RPMI8226 (cell line): Measurements from ENCODE around the gene DDAH1.

Source experiments
- DNase-seq: peaks from one replicate; pipeline ENCODE4 v3.0.0-alpha.2; 2015

DDAH1 gene

GRCh38 chr1:85386068-85386722 is 78.8 kb downstream of the DDAH1 start:
- DNase-seq, result no peak

- no peak for DNase-seq
These were observed 85.5 kb downstream of the DDAH1 start for GRCh38 chr1:85379203-85380136.

GRCh38 chr1:85378534-85378933 is 86.4 kb downstream of the DDAH1 start:
- DNase-seq, result no peak

GRCh38 chr1:85376356-85376755 is 88.6 kb downstream of the DDAH1 start:
- no peak for DNase-seq

GRCh38 chr1:85375493-85375892 is 89.5 kb downstream of the DDAH1 start:
- no peak for DNase-seq

GRCh38 chr1:85374160-85374559 is 90.8 kb downstream of the DDAH1 start:
- no peak for DNase-seq

- no peak for DNase-seq
These were observed 91.6 kb downstream of the DDAH1 start for GRCh38 chr1:85373378-85373708.

GRCh38 chr1:85372683-85373377 is 92.1 kb downstream of the DDAH1 start:
- no peak for DNase-seq

- DNase-seq, result no peak
These were observed 93.9 kb downstream of the DDAH1 start for GRCh38 chr1:85371021-85371420.

GRCh38 chr1:85368073-85368770 is 96.7 kb downstream of the DDAH1 start:
- no peak for DNase-seq

GRCh38 chr1:85366391-85367170 is 98.4 kb downstream of the DDAH1 start:
- no peak for DNase-seq

GRCh38 chr1:85365851-85366250 is 99.1 kb downstream of the DDAH1 start:
- no peak for DNase-seq

- peak; percentile 84 for DNase-seq
These were observed 101.4 kb downstream of the DDAH1 start for GRCh38 chr1:85363521-85363920.

GRCh38 chr1:85363092-85363491 is 101.9 kb downstream of the DDAH1 start:
- DNase-seq, result no peak

- no peak for DNase-seq
These were observed 103.2 kb downstream of the DDAH1 start for GRCh38 chr1:85361606-85362296.

- DNase-seq, result no peak
These were observed 104.0 kb downstream of the DDAH1 start for GRCh38 chr1:85360730-85361493.

GRCh38 chr1:85359874-85360721 is 104.9 kb downstream of the DDAH1 start:
- DNase-seq, result no peak

- DNase-seq, result no peak
These were observed 106.1 kb downstream of the DDAH1 start for GRCh38 chr1:85358702-85359438.

- DNase-seq, result no peak
These were observed 107.1 kb downstream of the DDAH1 start for GRCh38 chr1:85357817-85358216.
